AG10803 (cell line): ENCODE measurements around the gene CDH23.

Experiments used
- DNase-seq: peaks from one replicate; pipeline ENCODE4 v3.0.0; 2010; ENCODE audit warnings: low read depth
- H3K4me3 ChIP-seq: 2 replicates; pipeline ENCODE4 v1.5.1; 2011; ENCODE audit warnings: mild to moderate bottlenecking, low read length, control low read depth
- CTCF ChIP-seq: conservative IDR thresholded peaks from 2 replicates; pipeline ENCODE4 v1.5.1; 2011; ENCODE audit warnings: mild to moderate bottlenecking, low read length, control low read depth, inconsistent platforms

CDH23 gene

DNA sequence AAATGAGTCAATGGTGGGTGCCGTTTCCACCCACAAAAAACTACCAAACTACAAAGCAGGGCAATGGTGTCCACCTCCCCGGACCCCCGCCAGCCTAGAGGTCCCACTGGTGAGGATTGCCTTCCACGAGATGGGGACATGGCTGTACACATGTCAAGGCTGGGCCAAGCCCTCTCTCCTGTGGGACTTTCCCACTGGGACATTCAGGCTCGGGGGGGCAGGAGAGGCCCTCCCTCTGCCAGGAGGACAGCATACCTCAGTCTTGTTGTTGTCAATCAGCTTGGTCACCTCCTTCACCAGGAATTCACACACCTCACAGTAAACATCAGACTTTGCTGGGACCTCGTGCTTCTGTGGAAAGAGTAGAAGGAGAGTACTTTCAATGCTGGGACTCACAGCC, 423.3 kb downstream of the CDH23 start:
- no peak for DNase-seq
- no peak for TF ChIP-seq CTCF
- H3K4me3 ChIP-seq = no peak overlapping the region

- no peak for DNase-seq
- H3K4me3 ChIP-seq = no peak overlapping the region
- TF ChIP-seq CTCF = no peak
Measured at GRCh38 chr10:71820966-71821365, 424.2 kb downstream of the CDH23 start.

DNA sequence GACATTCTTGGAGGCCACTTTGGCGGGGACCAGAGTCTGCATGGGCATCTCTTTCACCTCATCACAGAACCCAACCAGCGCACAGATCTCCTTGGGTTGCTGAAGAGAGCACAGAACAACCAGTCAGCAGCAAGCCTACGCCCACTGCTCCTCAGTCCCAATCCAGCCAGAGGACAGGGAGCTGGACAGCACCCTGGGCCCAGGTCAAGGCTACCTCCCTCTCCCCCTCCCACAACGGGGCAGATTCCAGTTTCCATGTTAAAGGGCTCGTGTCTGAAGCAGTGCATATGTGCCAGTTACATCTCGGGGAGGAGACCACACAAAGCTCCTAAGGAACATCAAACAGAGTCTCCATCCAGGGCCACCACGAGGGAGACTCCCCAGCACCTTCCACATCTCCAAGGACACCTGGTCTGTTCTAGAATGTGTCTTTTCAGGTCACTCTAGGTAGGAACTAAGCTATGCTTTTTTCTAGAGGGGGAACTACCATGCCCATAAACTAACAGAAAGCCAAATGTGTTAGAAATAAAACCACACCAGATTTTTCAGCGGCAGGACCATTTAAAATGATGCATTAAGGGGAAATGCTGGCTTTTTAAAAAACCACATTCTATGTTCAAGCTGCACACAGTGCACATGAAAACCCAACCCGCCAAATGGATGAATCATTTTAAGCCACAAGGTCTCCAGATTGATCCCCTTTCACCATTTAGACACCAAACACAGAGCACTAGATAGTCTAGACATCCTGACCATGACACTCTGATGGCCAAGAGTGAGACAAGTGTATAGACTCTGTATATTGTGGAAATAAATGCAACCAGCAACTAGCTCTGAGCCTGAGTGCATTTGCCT, 425.4 kb downstream of the CDH23 start:
- peak; percentile 69 for DNase-seq
- TF ChIP-seq CTCF = no peak
- no peak overlapping the region for H3K4me3 ChIP-seq

DNA sequence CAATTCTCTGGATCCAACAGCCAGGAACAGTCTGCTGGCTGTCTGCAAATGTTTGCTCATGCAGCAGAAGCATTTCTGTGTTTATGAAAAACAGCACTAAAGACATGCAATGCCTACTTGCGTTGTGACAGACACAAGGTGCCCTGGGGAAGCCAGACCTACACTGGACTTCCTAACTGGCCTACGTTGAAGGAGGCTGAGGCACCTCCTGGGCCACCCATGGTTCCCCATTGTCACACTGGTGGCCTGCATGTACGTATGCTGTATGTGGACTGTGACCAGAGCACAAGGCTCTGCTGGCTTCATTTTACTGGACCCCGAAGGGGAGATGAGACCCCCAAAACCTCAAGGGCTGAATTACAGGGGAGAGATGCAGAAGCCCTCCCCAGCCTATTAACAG, 426.6 kb downstream of the CDH23 start:
- DNase-seq = no peak
- no peak for TF ChIP-seq CTCF

GRCh38 chr10:71824333-71824732, 427.6 kb downstream of the CDH23 start:
- no peak overlapping the region for H3K4me3 ChIP-seq
- no peak for TF ChIP-seq CTCF
- no peak for DNase-seq

More for the DNA sequence above, 426.6 kb downstream of the CDH23 start:
- no peak overlapping the region for H3K4me3 ChIP-seq

DNA sequence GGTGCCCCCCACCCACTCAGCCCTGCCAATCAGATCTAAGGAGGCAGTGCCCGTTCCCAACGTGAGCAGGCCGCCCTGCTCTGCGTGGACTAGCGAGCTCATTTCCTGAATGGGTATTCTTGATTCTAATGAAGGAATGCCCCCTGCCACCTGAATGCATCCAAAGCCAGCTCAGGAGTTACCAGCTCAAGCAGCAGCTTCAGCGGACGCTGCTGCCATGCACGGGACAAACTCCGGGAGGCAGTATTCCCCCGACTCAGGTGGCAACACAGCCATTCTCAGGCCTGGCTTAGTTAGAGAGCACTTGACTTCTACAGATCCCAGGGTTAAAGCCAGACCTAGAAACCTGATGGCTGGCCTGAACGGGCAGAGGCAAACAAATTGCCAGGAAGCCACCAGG, 428.5 kb downstream of the CDH23 start:
- TF ChIP-seq CTCF = no peak
- no peak overlapping the region for H3K4me3 ChIP-seq
- DNase-seq = no peak

- TF ChIP-seq CTCF = no peak
- DNase-seq = no peak
- H3K4me3 ChIP-seq = no peak overlapping the region
Measured at GRCh38 chr10:71827852-71828251, 431.1 kb downstream of the CDH23 start.
